Ecto neural progenitor cell (in vitro differentiated cells): Measurements from ENCODE around the gene U2SURP.
"Not testable (repeated sequence)": the region's sequence is repeated elsewhere in the genome, so short reads cannot be mapped to it uniquely, and the experiment has no call there.

Experiments
- DNase-seq: peaks from one replicate; pipeline ENCODE4 v3.0.0-alpha.2; 2018; ENCODE audit warnings: low spot score

The U2SURP gene

DNA sequence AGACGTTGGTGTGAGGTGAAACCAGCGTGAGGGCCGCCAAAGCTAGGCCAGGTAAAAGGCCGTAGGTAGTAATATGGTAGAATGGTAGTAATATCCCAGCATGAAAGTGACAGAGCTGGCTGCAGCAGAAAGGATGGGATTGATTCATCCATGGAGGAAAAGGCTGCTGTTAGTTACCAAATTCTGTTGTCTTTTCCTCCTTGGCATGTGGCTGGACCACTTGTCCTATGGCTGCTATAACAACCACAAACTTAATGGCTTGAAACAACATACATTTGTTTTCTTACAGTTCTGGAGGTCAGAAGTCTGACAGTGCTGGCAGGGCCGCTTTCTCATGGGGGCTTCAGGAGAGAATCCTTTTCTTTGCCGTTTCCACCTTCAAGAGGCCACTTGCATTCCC lies 70.4 kb downstream of the U2SURP start:
- DNase-seq = no peak

DNA sequence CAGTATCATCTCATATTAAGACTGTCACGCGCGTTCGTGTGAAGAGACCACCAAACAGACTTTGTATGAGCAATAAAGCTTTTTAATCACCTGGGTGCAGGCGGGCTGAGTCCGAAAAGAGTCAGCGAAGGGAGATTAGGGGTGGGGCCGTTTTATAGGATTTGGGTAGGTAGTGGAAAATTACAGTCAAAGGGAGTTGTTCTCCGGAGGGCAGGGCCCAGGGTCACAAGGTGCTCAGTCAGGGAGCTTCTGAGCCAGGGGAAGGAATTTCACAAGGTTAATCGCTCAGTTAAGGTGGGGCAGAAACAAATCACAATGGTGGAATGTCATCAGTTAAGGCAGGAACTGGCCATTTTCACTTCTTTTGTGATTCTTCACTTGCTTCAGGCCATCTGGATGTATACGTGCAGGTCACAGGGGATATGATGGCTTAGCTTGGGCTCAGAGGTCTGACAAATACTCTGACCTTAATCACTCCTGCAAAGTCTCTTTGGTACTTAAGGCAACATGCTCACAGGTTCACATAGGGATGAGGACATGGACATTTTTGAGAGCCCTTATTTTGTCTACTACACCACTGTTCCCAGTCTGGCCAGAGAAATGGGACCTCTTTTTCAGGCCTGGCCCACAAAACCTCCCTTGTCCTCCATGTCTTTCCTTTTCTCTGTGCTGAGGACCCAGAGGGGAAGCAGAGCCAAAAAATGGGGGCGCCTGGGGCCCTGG lies 71.1 kb downstream of the U2SURP start:
- DNase-seq = not testable (repeated sequence)

DNA sequence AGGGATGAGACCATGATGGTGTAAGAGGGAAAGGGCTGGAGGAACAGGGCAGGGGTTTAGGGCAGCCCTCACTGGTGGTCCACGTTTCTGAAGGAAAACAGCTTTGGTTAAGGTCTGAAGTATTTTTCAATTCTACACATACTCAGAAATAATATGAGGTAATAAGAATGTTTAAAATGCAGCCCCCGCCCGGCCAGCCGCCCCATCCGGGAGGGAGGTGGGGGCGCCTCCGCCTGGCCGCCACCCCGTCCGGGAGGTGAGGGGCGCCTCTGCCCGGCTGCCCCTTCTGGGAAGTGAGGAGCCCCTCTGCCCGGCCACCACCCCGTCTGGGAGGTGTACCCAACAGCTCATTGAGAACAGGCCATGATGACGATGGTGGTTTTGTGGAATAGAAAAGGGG lies 72.2 kb downstream of the U2SURP start:
- not testable (repeated sequence) for DNase-seq

DNA sequence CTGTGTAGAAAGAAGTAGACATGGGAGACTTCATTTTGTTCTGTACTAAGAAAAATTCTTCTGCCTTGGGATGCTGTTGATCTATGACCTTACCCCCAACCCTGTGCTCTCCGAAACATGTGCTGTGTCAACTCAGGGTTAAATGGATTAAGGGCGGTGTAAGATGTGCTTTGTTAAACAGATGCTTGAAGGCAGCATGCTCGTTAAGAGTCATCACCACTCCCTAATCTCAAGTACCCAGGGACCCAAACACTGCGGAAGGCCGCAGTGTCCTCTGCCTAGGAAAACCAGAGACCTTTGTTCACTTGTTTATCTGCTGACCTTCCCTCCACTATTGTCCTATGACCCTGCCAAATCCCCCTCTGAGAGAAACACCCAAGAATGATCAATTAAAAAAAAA lies 72.6 kb downstream of the U2SURP start:
- not testable (repeated sequence) for DNase-seq

DNA sequence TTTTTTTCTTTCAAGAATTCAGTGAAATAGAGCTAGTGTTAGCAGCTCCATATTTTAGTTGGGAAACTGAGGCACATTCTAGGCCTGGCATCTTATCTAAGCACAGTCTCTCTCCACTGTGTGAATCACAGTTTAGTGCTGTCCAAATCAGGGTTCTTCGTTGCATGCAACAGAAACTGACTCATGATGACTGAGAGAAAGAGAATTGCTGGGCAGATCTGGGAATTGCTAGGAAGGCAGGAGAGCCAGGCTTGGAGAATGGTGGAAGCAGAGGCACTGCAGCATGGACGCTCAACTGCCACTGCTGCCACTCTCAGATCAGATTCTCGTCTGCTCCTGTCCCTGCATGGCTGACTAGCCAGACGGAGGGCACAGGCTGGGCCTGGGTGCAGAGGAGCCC lies 77.5 kb downstream of the U2SURP start:
- DNase-seq = no peak

DNA sequence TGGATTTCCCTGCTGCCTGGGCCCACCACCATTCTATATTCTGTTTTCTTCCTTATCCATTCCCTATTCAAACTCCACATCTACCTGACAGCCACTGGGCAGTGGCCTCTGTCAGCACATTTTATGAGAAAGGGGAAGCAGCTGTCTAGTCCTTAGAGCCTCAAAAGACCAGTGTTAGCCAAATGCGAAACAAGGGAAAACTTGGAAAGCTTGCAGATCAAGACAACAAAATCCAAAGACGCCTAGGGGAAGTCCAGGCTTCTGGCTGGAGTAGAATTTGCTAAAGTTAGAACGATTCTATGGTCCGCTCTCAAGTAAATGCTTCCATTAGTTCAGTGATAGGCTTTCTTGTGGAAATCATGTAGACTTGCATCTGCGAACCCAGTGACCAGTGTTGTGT lies 78.8 kb downstream of the U2SURP start:
- no peak for DNase-seq

DNA sequence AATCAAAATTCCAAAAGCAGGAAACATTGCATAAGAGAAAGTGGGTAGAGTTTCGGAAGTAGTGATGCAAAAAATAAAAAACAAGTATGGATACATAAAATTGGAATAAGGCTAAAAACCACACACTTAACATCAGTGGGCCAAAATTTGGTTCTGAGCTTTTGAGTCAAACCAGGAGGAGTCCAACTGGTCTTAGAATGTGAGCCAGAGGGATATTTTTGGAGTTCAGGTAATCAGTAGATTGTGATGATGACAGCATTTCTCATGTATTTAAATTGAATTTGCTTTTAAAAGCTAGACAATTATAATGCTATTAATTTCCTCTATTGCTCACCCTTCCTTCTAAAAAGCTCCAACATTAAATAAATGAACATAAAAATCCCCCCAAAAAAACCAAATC lies 80.0 kb downstream of the U2SURP start:
- DNase-seq = no peak

DNA sequence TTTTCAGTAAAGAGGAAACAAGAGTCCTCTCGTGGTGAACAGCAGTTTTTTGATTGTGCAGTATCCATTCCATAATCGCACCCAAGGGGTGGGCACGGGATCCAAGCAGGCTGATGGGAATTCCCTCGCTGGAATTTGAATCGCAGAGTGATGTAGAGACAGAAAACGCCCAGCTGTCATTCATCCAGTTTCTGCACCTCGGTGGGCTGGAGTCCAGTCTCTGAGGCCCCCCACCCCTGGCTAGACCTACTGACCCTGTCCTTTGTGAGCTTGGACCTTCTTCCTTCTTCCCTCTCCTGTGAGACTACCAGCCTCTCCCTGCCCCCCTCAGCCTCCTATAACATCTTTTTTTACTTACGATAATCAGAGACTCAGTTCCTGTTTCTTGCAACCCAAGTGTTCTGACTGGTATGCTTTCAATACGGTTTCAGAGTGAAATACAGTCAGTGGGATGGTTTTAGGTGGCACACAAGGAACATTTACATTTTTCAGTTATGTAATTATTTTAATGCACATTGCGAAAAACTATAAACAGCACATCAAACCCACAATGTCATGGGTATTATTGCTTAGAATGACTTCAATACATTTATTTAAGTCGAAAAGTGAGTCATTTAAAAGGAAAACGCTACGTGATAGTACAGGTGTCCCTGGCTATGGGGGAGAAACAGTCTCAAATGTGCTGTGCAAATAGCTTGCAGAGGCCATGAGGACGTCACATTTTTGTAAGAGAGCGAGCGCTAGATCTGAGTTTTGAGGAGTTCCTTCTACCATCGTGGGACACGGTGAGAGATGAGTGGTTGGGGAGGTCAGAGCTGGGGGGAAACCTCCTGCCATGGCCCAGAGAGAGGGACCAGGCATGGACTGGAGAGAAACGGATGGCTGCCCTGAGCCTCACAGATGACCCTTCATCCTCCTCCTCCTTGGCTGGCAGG lies 80.7 kb downstream of the U2SURP start:
- no peak for DNase-seq

DNA sequence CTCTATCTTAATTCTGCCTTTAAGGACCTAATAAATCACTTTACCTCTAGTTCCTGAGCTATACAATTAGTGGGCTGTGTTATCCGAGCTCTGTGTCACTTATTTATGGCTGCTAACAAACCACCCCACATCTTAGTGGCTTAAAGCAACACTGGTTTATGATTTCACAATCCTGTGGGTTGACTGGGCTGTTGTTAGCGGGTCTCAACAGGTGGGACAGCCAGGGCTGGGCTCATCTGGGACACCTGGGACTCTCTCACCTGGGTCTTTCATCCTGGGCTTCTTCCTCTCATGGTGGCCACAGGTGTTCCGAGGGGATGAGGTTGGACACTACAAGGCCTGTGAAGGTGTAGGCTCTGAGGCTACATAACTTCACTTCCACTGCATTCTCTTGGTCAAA lies 82.4 kb downstream of the U2SURP start:
- no peak for DNase-seq

DNA sequence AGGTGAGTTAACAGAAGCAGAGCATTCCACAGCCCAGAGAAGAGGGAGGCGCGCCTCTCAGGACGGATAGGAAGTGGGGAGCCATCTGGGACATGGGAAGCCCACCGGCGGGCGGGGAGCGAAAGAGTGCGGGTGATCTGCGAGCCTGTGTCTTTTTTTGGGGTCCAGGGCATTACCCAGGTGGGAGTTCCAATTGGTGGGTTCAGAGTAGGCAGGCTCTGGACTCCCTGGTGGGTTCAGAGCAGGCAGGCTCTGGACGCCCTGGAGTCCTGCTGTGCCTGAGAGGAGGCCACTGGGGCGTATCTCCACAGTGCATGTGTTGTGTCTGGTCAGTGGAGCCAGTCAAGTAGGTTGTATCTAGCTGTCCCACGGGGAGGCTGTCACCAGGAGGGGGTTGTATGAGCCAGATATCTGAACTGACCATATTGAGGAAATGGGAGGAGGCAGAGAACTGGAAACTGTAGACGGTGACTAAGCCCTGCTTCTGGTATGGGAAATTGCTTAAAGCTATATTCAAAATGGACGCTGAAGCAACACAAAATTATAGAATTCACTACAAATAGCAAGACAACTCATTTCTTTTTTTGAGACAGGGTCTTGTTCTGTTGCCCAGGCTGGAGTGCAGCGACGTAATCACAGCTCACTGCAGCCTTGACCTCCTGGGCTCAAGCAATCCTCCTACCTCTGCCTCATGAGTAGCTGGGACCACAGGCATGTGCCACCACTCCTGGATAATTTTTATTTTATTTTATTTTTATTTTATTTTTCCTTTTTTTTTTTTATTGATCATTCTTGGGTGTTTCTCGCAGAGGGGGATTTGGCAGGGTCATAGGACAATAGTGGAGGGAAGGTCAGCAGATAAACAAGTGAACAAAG lies 83.7 kb downstream of the U2SURP start:
- DNase-seq = no peak

DNA sequence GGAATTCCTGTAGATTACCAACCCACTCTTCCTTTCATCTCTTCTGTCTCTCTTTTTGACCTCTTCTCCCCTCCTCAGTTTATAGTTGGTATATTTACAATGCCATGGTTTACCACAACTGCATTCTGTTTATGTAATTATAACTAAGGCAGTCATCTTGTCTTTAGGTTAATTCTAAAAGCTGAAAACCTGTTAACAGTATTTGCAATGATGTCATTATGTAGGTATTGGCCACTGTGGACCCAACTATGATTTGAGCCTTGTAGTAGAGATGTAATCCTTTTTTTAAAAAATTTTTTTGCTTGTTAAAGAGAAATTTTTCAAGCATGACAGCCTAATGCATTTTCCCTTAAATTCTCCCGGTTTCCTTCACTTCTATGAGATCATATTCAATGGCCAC lies 87.5 kb downstream of the U2SURP start:
- DNase-seq = no peak

DNA sequence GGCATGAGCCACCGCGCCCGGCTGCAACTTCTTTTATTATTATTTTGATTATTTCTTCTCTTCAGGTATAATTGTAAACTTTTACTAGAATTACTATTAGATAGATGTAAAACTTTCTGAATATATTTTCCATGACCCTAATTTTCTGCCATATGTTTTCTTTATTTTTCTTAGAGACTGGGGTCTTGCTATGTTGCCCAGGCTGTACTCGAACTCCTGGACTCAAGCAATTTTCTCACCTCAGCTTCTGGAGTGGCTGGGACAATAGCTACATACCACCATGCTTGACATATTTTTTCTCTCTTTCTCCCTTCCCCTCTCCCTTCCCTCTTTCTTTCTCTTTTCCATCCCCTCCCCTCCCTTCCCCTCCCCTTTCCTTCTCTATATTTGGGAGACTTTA lies 88.6 kb downstream of the U2SURP start:
- no peak for DNase-seq

DNA sequence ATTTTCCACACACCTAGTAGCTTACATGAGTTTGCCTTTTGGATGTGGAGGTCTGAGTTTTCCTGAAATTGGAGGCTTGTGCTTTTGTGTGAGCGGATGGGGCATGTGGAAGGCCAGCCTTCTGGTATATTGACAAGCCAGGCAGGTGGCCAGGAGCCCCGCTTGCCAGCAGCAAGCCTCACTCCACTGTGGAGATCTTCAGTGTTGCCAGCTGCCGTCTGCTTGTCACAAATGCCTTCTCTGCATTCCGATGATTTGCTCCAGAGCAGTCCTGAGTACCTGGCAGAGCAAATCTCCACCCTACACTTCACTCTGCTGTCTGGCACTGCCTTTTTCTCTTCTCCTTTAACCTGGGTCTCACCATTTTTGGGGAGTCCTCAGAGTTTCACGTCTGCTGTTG lies 89.1 kb downstream of the U2SURP start:
- DNase-seq = no peak

DNA sequence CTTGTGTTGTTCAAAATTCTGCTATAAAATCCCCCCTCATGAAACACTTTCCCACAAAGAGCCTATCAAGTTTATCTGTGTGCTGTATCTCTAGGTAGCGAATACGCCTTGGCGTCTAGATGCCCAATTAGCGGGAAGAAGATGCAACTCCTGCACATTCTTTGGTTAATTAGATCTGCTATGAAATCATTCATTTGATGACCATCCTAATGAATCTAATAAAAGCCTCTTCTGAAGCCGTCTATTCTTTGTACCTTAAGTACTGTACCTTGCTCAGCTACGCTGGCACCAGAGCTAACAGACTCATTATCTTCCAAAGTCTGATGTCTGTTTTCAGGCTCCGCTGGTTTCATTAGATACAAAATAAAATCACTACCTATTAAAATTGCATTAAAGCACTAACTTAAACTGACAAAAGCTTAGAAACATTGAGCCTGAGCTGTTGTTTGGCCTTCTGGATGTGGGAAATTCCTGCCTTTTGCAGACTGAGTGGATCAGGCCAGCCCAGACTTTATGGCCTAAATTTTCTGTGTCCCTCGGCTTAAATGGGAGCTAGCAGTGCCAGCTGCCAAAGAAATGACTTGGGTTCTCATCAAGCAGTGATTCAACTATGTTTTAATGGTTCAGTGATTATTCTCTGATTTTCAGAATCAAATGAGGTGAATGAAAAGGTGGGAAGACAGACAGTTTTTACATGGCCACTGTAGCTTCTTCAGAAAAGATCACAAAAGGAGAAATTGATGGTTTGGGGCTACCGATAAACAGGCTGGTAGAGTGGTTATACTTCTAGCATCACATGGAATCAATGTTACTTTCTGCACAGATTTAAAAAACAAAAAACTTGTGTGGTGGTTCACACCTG lies 89.8 kb downstream of the U2SURP start:
- DNase-seq = no peak

DNA sequence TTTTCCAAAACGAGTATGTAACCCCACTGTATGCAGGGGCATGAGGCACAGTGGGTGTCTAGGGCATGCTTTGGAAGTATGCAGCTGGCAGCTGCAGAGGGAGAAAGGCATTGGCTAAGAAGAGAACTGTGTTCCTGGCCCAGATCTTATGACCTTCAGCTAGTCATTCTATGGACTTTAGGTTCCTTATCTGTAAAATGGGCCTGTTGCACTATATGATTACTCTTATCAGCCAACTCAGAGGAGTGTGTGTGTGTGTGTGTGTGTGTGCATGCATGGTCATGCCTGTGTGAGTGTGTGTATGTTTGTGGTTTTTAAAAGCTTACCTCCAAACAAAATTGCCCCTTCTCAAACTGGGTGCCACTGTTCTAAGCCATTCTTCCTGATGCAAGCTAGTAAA lies 90.8 kb downstream of the U2SURP start:
- no peak for DNase-seq

DNA sequence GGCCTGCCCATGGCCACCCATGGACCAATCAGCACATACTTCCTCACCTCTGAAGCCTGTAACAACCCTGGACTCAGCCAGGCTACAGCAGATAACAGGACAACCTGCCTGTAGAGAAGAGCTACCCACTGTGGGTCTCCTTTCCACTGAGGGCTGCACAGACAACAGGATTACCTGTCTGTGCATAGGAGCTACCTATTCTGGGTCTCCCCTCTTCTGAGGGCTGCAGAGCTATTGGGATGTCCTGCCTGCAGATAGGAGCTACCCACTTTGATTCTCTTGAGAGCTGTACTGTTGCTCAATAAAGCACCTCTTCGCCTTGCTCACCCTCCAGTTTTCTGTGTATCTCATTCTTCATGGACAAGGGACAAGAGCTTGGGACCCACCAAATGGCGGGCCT lies 94.4 kb downstream of the U2SURP start:
- DNase-seq = no peak

DNA sequence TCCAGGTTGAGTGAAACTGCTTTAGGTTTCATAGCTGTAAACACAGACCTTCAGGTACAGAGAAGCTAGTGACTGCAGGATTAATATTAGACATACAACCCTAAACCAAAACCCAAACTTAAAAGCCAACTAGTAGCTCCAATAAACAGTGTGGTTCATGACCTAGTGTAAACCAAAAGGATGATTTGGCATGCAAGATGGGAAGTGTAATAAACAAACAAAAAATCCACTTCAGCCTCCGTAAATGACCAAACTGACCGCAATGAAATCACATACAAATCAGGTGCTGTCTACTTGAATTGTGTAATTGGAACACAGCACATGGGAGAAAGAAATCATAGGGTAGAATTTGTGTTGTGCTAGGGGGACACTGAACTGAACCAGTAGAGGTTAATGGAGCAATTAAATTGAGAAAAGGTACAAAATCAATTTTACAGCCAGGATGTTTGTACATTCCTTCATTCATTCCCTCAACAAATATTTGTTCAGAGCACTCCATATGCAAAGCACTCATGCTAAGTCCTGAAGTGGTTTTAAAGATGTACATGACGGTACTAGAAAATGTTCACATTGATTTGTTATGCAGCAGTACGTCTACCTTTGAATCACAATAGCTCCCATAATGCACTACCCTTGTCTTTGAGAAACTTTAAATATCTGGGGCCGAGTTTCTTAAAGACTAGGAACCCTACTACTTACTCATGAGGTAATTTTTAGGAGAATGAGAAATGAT lies 96.8 kb downstream of the U2SURP start:
- no peak for DNase-seq

DNA sequence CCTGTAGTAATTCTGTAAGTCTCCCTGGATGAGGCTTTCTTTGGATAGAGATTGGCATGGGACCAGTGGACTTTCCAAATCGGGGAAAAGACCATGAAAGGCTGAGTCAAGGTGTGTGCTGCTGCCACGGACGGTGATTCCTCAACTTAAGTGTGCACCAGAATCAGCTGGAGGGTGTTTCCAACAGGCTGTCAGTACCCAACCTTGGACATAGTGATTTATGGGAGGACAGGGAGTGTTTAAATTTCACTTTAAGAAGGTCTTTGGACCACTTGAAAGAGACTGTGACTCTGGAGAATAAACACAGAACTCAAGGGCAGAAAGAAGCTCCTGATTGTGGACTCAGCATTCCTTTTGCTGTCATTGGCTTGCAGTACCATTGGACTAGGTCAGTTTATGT lies 97.8 kb downstream of the U2SURP start:
- no peak for DNase-seq

DNA sequence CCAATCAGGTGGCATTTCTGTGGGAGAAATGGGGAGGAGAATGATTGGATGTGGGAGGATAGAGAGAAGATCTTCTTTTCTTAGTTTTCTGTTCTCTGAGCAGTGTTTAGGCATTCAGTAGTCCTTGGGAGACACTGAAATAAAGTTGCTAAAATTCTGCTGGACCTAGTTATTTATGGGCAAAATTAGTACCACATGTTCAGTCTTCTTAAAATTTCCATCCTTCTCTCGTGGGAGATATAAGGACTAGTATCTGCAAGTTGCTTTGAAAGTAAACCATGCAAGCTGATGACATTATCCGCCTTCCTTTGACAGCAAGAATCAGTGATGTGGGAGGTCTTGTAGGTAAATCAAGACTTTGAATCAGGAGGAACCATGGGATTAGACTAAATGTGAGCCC lies 98.3 kb downstream of the U2SURP start:
- no peak for DNase-seq

DNA sequence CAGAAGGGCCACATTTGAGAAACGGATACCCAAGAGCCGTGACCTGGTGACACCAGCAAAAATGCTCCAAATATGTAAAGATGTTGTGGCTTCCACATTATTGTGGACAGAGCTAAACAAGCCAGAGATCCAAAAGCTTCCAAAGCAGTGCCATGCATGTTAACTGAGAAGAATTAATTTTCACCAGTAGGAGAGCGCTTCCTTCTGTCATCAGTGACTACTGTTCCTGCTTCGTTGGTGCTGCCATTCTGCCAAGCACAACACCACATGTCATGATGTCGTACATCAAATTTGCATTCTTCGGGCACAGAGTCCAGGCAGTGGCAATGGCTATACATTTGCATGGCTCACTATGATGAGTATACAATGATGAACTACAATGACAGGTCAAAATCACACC lies 99.1 kb downstream of the U2SURP start:
- no peak for DNase-seq
